GM19372 (cell line): ENCODE measurements around the gene MUS81.
A peak's percentile ranks its signal among the peaks of the same experiment; 100 is the strongest.

Source experiments
- ATAC-seq: cut with Tn5 transposase; IDR thresholded peaks from one replicate; pipeline ENCODE4 v1.9.1; 2021; ENCODE audit warnings: mild to moderate bottlenecking, low read depth, moderate library complexity; ENCODE audit not compliant: unreplicated experiment

The MUS81 gene

GRCh38 chr11:65859095-65859811 is 980 bp upstream of the MUS81 start:
- peak; percentile 48 for ATAC-seq

GRCh38 chr11:65859812-65860277 is 388 bp upstream of the MUS81 start:
- ATAC-seq: no peak

- ATAC-seq: no peak
These were observed 902 bp downstream of the MUS81 start for GRCh38 chr11:65861165-65861505.

- no peak for ATAC-seq
These were observed 1.4 kb downstream of the MUS81 start for GRCh38 chr11:65861533-65862183.

GRCh38 chr11:65862191-65862735 is 2.0 kb downstream of the MUS81 start:
- ATAC-seq: no peak

GRCh38 chr11:65862941-65863888 is 3.0 kb downstream of the MUS81 start:
- ATAC-seq: no peak

GRCh38 chr11:65863889-65864705 is 3.9 kb downstream of the MUS81 start:
- ATAC-seq: no peak

GRCh38 chr11:65864706-65865471 is 4.7 kb downstream of the MUS81 start:
- ATAC-seq: no peak

GRCh38 chr11:65865550-65866172 is 5.4 kb downstream of the MUS81 start:
- no peak for ATAC-seq

GRCh38 chr11:65866509-65867283 is 6.5 kb downstream of the MUS81 start:
- ATAC-seq: no peak

- ATAC-seq: no peak
These were observed 7.2 kb downstream of the MUS81 start for GRCh38 chr11:65867284-65868071.

GRCh38 chr11:65868076-65868667 is 7.9 kb downstream of the MUS81 start:
- no peak for ATAC-seq

- ATAC-seq: no peak
These were observed 8.7 kb downstream of the MUS81 start for GRCh38 chr11:65868907-65869306.

- ATAC-seq: no peak
These were observed 9.5 kb downstream of the MUS81 start for GRCh38 chr11:65869643-65870306.

GRCh38 chr11:65870307-65870658 is 10.1 kb downstream of the MUS81 start:
- ATAC-seq: no peak
